Activated T-helper 2 cell treated with anti-CD3 and anti-CD28 coated beads, Interferon-gamma antibody, Interleukin-2, Interleukin-4, amounts not matched to agents 10 μg/mL and 5 μg/mL and 100 μg/mL, durations not matched to agents 14 hours and 24 hours and 36 hours (primary cell): ENCODE results near the gene GRIK3. TPM values are rescaled to one million over a fixed set of nuclear protein-coding genes. Genes with fewer than 3 reads are reported as not detected.
"Not testable (repeated sequence)": the region's sequence is repeated elsewhere in the genome, so short reads cannot be mapped to it uniquely, and the experiment has no call there.

Experiments
- DNase-seq: peaks from one replicate; pipeline ENCODE4 v3.0.0; 2021; ENCODE audit warnings: low spot score
- H3K27ac Mint-ChIP-seq: one replicate; pipeline ENCODE4 v1.8.0; 2021; ENCODE audit warnings: mixed read lengths
- H3K27me3 Mint-ChIP-seq: one replicate; pipeline ENCODE4 v1.8.0; 2021; ENCODE audit warnings: low read depth, mixed read lengths
- H3K36me3 Mint-ChIP-seq: one replicate; pipeline ENCODE4 v1.8.0; 2021; ENCODE audit warnings: low read depth, mixed read lengths
- H3K4me1 Mint-ChIP-seq: one replicate; pipeline ENCODE4 v1.8.0; 2021; ENCODE audit warnings: low read depth, mixed read lengths
- H3K4me3 Mint-ChIP-seq: one replicate; pipeline ENCODE4 v1.8.0; 2021; ENCODE audit warnings: low read depth, mild to moderate bottlenecking, moderate library complexity, mixed read lengths
- H3K9me3 Mint-ChIP-seq: one replicate; pipeline ENCODE4 v1.8.0; 2021; ENCODE audit warnings: mixed read lengths
- intact Hi-C: fragments of 100-400 bp; cut with micrococcal nuclease; formaldehyde crosslinking; loops from one replicate; pipeline ENCODE4 v1.15.1; 2023
- total RNA-seq: library from RNA; stranded (reverse); gene quantifications from 2 replicates; pipeline ENCODE4 v1.2.3, GENCODE V29; 2022

GRIK3 gene
- total RNA-seq, 1 donor from 2014 or later: not detected

DNA sequence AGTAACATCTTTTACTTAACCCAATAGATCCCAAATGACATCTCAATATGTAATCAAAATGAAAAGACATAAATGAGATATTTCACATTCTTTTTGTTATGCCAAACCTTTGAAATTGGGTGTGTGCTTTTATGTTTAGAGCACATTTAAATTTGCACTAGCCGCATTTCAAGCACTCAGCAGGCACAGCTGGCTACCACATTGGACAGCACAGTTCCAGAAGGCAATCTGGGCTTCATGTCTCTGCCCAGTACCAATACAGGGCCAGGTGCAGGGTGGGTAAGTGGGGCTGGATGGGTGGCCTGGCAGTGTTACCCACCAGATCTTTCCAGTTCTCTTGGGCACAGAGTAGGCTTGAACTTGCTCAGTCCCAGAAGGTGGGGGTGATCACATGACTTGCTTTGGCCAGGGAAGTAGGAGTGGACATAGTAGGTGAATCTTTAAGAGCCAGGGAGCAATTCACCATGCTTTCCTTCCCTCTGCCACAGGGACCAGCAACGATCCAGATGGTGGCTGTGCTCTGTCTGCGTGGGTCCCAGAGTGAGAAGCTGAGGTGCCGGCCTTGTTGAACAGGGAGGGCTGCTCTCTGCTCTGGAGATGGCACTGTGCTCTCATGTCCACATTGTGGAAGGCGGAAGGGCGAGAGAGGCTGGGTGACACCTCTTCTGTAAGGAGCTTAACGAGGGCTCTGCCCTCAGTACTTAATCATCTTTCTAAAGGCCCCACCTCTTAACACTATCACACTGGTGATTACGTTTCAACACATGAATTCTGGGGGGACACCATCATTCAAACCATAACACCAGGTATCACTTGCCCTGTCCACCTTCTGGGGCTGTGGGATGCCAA, 261.4 kb downstream of the GRIK3 start:
- Mint-ChIP-seq H3K27ac (no peak overlapping the region), H3K4me1 (no peaks in the 10 kb centered on the region), H3K9me3 (no peaks in the 10 kb centered on the region), H3K4me3 (no peak overlapping the region), H3K27me3 (peaks cover 24% of the 10 kb centered on the region), H3K36me3 (no peaks in the 10 kb centered on the region)
- intact Hi-C loops: no loop called here
- no peak for DNase-seq

DNA sequence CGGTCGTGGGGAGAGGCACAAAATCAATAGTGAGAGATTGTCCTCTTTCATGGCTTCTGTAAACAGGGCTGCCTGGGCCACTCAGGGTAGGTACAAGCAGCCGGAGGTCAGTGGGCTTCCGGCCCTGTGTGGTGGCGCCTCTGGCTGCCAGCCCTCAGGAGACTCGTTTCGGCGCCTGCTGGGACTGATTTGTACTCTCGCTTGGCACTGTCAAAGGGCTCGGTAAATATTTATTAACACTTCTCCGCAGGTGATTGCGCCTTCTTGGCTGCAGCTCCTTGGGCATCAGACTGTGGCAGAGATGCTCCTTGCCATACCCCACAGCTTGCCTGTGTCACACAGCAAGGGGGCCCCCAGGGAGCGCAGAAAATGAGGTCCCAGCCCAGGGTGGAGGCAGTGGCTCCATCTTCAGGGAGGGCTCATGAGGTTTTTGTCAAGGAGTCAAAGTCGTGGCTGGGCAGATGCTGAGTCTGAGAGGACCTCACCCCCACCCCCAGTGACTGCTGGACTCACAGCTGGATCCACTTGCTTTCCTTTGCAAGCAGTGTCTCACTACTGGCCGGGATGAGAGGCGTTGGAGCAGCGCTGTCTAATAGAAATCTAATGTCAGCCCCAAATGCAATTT, 262.5 kb downstream of the GRIK3 start:
- Mint-ChIP-seq H3K36me3 (no peaks in the 10 kb centered on the region), H3K27me3 (peaks cover 24% of the 10 kb centered on the region), H3K9me3 (no peaks in the 10 kb centered on the region), H3K27ac (no peak overlapping the region), H3K4me1 (no peaks in the 10 kb centered on the region), H3K4me3 (no peak overlapping the region)
- intact Hi-C loops: no loop called here
- DNase-seq: no peak

DNA sequence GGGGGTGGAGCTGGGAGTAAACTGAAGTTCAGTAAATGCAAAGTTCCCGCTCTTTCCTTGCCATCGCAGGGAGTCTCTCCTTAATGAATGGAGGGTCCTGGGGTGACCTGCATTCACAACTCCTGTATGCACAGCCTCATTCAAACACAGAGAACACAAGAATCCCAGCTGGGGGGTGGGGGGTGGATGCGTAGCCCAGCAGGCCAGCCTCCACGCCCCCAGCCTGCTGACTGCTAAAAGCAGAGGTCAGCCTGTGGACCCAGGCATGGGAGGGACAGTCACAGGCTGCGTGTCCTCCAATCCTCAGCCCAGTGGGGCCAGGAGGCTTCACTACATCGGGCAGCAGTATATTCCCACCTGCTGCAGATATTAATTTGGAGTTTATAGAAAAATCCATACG, 263.1 kb downstream of the GRIK3 start:
- no peak overlapping the region for H3K4me3 Mint-ChIP-seq

DNA sequence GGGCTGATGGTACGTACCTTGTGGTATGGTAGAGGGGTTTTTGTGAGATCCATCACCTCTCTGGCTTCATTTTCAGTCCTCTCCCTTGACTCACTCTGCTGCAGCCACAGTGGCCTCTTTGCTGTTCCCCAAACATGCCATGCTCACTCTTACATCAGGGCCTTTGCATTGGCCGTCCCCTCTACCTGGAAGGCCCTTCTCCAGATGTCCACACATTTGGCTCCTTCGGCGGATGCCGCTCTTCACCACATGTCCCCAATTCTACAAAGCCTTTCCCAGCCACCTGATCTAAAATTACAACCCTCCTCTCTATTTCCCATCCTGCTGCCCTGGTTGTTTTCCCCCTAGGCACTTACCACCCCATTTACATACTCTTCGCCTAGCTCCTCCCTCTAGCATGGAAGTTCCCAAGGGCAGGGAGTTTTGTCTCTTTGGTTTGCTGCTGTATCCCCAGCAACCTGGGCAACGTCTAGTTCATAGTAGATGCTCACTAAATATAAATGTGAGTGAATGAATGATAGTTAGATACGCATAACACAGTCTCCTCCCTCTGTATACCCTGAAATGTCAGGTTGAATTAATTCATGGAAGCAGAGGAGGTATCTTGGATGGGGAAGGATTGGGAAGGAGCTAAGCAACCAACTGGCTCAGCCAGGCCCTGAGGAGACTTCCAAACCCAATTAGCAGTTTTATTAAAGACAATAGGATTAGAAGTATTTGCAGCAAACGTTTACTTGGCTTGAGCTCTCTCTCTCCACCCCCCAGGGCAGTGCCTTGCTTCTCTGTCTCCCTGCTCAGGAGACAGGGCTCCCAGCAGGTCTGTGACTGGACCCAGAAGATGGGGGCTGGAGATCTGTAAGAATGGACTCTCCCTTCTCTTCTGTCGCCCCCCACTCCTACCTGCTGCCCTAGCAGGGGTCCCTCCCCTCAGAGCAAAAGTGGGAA, 264.2 kb downstream of the GRIK3 start:
- no peak for DNase-seq
- Mint-ChIP-seq H3K4me1 (no peaks in the 10 kb centered on the region), H3K4me3 (no peak overlapping the region), H3K27me3 (peaks cover 16% of the 10 kb centered on the region), H3K9me3 (no peaks in the 10 kb centered on the region), H3K27ac (no peak overlapping the region), H3K36me3 (no peaks in the 10 kb centered on the region)
- intact Hi-C loops: no loop called here

More for the DNA sequence above, 263.1 kb downstream of the GRIK3 start:
- Mint-ChIP-seq H3K36me3 (no peaks in the 10 kb centered on the region), H3K9me3 (no peaks in the 10 kb centered on the region), H3K4me1 (no peaks in the 10 kb centered on the region), H3K27ac (no peak overlapping the region), H3K27me3 (peaks cover 21% of the 10 kb centered on the region)
- intact Hi-C loops: no loop called here
- DNase-seq: no peak

DNA sequence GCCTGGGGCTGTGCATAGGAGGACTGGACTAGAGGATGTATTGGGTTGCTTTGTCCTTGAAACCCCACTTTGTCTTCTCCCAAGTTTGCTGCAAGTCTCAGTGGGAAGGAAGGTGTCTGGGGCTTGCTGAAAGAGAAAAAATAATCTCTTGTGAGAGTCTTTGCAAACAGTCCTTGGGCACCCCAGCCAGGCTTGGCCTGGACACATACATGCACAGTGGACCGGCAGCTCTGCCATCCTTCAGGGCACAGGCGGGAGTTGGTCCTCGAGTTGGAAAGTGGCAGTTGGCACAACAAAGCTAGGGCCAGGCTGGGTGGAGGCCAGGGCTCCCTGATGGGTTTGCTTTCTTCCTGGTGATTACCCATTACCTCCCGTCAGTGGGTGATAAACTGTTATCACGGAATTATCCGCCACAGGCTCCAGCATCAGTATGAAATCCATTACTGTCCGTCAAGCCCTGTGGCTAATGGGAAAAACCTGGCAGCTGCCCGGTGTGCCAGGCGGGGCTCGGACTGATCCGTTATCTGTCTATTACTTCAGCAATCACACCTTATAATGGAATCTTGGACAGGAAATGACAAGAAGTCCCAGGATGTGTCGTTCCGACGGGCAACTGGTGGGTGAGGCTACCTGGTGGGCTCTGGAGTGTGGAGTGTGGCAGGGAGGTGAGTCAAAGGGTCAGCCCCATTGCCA, 265.7 kb downstream of the GRIK3 start:
- Mint-ChIP-seq H3K4me1 (no peaks in the 10 kb centered on the region), H3K27ac (no peak overlapping the region), H3K27me3 (peaks cover 14% of the 10 kb centered on the region), H3K9me3 (no peaks in the 10 kb centered on the region), H3K36me3 (no peaks in the 10 kb centered on the region), H3K4me3 (no peak overlapping the region)
- intact Hi-C loops: no loop called here
- no peak for DNase-seq

DNA sequence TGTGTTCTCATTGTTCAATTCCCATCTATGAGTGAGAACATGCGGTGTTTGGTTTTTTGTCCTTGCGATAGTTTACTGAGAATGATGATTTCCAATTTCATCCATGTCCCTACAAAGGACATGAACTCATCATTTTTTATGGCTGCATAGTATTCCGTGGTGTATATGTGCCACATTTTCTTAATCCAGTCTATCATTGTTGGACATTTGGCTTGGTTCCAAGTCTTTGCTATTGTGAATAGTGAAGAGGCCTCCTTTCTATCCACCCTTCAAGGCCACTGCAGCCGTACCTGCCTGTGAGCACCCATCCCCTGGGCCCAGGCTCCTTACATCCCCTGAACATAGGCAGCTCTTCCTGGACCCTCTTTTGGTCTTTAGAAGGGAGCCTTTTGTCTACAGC, 266.9 kb downstream of the GRIK3 start:
- DNase-seq, H3K4me1 Mint-ChIP-seq, H3K4me3 Mint-ChIP-seq, H3K27ac Mint-ChIP-seq, H3K9me3 Mint-ChIP-seq, intact Hi-C loops, H3K36me3 Mint-ChIP-seq: not testable (repeated sequence)
- H3K27me3 Mint-ChIP-seq: peaks cover 12% of the 10 kb centered on the region

DNA sequence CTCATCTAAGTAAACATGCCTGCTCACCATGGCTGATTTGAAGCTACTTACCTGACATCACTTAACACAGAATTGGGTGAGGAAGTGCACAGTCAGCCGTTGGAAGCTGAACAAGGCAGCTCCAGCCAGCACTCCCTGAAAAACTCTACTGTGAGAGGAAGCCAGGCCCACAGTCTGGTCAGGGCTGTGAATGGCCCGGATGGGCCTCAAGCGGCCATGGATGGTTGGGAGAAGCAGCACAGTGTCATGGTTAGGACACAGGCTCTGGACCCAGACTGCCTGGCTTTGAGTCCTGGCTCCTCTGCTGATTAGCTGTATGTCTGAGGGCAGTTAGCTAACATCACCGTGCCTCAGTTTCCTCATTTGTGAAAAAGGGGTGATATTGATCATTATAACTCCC, 267.8 kb downstream of the GRIK3 start:
- Mint-ChIP-seq H3K9me3 (no peaks in the 10 kb centered on the region), H3K27ac (no peak overlapping the region), H3K27me3 (peaks cover 8% of the 10 kb centered on the region), H3K36me3 (no peaks in the 10 kb centered on the region), H3K4me3 (no peak overlapping the region), H3K4me1 (no peaks in the 10 kb centered on the region)
- intact Hi-C loops: no loop called here
- DNase-seq: no peak

DNA sequence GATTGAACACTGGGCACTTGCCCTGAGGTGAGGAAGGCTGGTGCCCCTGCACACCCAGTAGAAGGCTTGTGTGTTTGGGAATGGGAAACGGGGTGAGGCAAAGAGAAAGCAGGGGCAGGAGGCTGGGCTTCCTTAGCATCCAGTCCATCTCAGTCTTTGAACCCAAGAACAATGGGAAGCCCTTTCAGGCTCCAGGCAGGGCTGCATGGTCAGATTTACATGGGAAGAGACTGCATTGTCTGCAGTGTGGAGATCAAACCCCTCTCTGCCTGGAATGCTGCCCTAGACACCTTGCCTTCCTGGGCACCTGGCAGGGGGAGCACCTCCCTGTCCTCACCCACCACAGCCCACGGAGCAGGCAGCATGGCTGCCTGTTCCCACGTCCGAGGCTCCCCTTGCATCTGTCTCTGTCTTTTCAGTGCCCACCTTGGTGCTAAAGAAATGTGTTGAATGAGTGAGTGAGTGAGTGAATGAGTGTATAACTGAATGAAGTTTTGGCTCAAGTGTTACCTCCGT, 268.5 kb downstream of the GRIK3 start:
- Mint-ChIP-seq H3K4me3 (no peak overlapping the region), H3K27ac (no peak overlapping the region), H3K36me3 (no peaks in the 10 kb centered on the region), H3K9me3 (no peaks in the 10 kb centered on the region), H3K4me1 (no peaks in the 10 kb centered on the region), H3K27me3 (peaks cover 5% of the 10 kb centered on the region)
- no peak for DNase-seq
- intact Hi-C loops: no loop called here

DNA sequence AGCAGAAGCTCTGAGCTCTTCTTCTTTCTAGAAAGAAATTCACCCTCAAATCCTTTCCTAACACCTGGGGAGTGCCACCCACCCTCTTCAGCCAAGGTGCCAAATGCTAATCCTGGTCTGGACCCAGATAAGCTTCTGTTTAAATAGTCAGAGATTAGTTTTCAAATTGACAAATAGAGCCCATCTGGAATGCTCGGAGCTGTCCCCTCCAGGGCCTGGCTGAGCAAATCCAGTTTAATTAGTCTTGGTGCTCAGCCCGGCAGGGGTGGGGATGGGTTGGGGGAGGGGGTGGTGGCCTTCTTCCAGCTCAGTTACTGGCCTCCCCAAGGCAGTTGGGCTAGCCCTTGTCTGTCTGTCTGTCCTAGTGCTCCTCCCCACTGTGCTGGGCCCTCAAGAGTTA, 269.5 kb downstream of the GRIK3 start:
- no peak overlapping the region for H3K27ac Mint-ChIP-seq
- H3K9me3 Mint-ChIP-seq: no peaks in the 10 kb centered on the region
- H3K36me3 Mint-ChIP-seq: no peaks in the 10 kb centered on the region
- intact Hi-C loops: no loop called here
- H3K4me1 Mint-ChIP-seq: no peaks in the 10 kb centered on the region
- H3K27me3 Mint-ChIP-seq: peaks cover under 1% of the 10 kb centered on the region
- H3K4me3 Mint-ChIP-seq: no peak overlapping the region
- DNase-seq: no peak

DNA sequence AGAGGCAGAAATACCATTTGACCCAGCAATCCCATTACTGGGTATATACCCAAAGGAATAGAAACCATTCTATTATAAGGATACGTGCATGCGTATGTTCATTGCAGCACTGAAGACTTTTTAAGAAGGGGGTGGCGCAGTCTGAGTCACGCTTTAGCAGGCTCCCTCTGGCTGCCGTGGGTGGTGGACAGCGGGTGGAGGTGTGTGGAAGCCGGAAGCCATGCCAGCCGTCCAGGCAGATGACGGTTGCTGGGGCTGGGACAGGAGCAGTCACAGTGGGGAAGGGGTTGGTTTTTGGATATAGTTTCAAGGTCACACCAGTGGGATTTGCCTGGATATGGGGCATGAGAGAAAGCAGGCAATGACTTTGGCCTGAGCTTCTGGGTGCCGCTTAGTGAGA, 270.5 kb downstream of the GRIK3 start:
- intact Hi-C loops: no loop called here
- DNase-seq: no peak
- no peak overlapping the region for H3K4me3 Mint-ChIP-seq
- H3K36me3 Mint-ChIP-seq: no peaks in the 10 kb centered on the region
- H3K9me3 Mint-ChIP-seq: no peaks in the 10 kb centered on the region
- no peaks in the 10 kb centered on the region for H3K27me3 Mint-ChIP-seq
- no peaks in the 10 kb centered on the region for H3K4me1 Mint-ChIP-seq
- H3K27ac Mint-ChIP-seq: no peak overlapping the region

DNA sequence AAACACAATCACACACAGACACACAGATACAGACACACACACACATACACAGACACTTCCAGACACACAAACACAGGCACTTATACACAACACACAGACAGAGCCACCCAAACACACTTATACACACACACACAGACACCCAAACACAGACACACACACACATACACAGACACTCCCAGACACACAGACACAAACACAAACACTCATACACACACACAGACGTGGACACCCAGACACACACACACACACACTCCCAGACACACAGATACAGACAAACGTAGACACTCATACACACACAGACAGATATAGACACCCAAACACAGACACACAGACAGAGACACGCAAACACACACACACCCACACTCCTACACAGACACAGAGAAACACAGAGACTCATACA, 272.1 kb downstream of the GRIK3 start:
- H3K9me3 Mint-ChIP-seq: no peaks in the 10 kb centered on the region
- H3K27ac Mint-ChIP-seq: no peak overlapping the region
- intact Hi-C loops: no loop called here
- H3K4me3 Mint-ChIP-seq: no peak overlapping the region
- H3K4me1 Mint-ChIP-seq: no peaks in the 10 kb centered on the region
- H3K27me3 Mint-ChIP-seq: no peaks in the 10 kb centered on the region
- no peaks in the 10 kb centered on the region for H3K36me3 Mint-ChIP-seq
- DNase-seq: no peak

DNA sequence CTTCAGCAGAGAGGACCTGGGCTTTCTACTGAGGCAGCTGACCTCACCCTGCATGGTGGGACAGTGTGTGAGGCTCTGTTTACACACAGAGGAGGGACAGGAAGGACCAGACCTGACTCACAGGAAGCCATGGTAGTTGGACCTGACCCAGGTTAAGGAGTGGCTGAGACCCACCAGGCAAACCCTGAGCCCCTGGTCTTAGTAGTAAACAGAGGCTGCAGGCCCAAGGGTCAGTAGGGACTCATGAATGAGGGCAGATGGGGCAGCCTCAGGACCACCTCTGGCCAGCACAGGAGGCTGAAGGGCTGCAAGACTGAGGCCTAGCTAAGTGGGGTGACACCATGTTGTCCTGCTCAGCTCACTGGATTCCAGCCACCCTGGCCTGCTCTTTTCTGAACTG, 273.2 kb downstream of the GRIK3 start:
- H3K27me3 Mint-ChIP-seq: no peaks in the 10 kb centered on the region
- no peak overlapping the region for H3K27ac Mint-ChIP-seq
- DNase-seq: no peak
- H3K36me3 Mint-ChIP-seq: no peaks in the 10 kb centered on the region
- no peak overlapping the region for H3K4me3 Mint-ChIP-seq
- intact Hi-C loops: no loop called here
- H3K4me1 Mint-ChIP-seq: no peaks in the 10 kb centered on the region
- no peaks in the 10 kb centered on the region for H3K9me3 Mint-ChIP-seq
